ENCODE measurements around the gene MAMDC2. TPM values are rescaled to one million over a fixed set of nuclear protein-coding genes. Genes with fewer than 3 reads are reported as not detected.

MAMDC2 gene
- total RNA-seq, 1 donor = 0.45 TPM

GRCh38 chr9:70053864-70054263 lies 10.2 kb downstream of the MAMDC2 start:
- DNase-seq (ENCODE audit: low read depth) = no peak
- no peak overlapping the region for H3K4me3 ChIP-seq (ENCODE audit: low read depth, low read length)
- no peak for TF ChIP-seq CTCF (IDR thresholded peaks at IDR 0.05; ENCODE audit: insufficient read depth, low read length)

- no peak for TF ChIP-seq CTCF (IDR thresholded peaks at IDR 0.05; ENCODE audit: insufficient read depth, low read length)
- H3K4me3 ChIP-seq (ENCODE audit: low read depth, low read length) = no peak overlapping the region
- DNase-seq (ENCODE audit: low read depth) = no peak
Observed at GRCh38 chr9:70054521-70054920, 10.9 kb downstream of the MAMDC2 start.

- DNase-seq (ENCODE audit: low read depth) = no peak
- TF ChIP-seq CTCF (IDR thresholded peaks at IDR 0.05; ENCODE audit: insufficient read depth, low read length) = no peak
- no peak overlapping the region for H3K4me3 ChIP-seq (ENCODE audit: low read depth, low read length)
Observed at GRCh38 chr9:70055406-70056210, 12.0 kb downstream of the MAMDC2 start.

GRCh38 chr9:70056211-70056944 lies 12.7 kb downstream of the MAMDC2 start:
- no peak for TF ChIP-seq CTCF (IDR thresholded peaks at IDR 0.05; ENCODE audit: insufficient read depth, low read length)
- DNase-seq (ENCODE audit: low read depth) = no peak
- no peak overlapping the region for H3K4me3 ChIP-seq (ENCODE audit: low read depth, low read length)

GRCh38 chr9:70058569-70059116 lies 15.0 kb downstream of the MAMDC2 start:
- H3K4me3 ChIP-seq (ENCODE audit: low read depth, low read length) = no peak overlapping the region
- TF ChIP-seq CTCF (IDR thresholded peaks at IDR 0.05; ENCODE audit: insufficient read depth, low read length) = no peak
- no peak for DNase-seq (ENCODE audit: low read depth)

GRCh38 chr9:70060148-70060882 lies 16.7 kb downstream of the MAMDC2 start:
- no peak overlapping the region for H3K4me3 ChIP-seq (ENCODE audit: low read depth, low read length)
- no peak for TF ChIP-seq CTCF (IDR thresholded peaks at IDR 0.05; ENCODE audit: insufficient read depth, low read length)
- DNase-seq (ENCODE audit: low read depth) = no peak

Data from fibroblast of the aortic adventitia (primary cell).